PC-3 (cell line): ENCODE results near the gene ZNF100. TPM values are rescaled to one million over a fixed set of nuclear protein-coding genes. Genes with fewer than 3 reads are reported as not detected.

Experiments used
- total RNA-seq: library from RNA; depleted of rRNA; stranded (reverse); fragments of >200 nt; gene quantifications from 2 replicates; pipeline ENCODE4 v1.2.3, GENCODE V29; 2014; rRNA removed

The ZNF100 gene
- total RNA-seq, 1 experiment from 2014 or later = 1.7 TPM

Other genes starting within 250 kb of the ZNF100 start
- 1.4 and 1.9 TPM in 2 replicates for gene ZNF43, start 68.6 kb upstream of the ZNF100 start, total RNA-seq
- gene ZNF208, start 243.4 kb upstream of the ZNF100 start, total RNA-seq = not detected in 2 replicates